Kidney (tissue), 14 donors: ENCODE results near the gene EDAR. TPM values are rescaled to one million over a fixed set of nuclear protein-coding genes. Genes with fewer than 3 reads are reported as not detected.

Experiments
- DNase-seq, 5 donors: peaks; one replicate each; pipeline ENCODE4 v3.0.0-alpha.2; 2013 to 2020
- FAIRE-seq: peaks from 2 replicates; lab custom pipeline; 2012; peaks lifted over from hg19 to GRCh38; lab: Jason Lieb, UNC
- H3K27ac ChIP-seq, 2 donors: one replicate each; pipeline ENCODE4 v1.7.0; 2013; ENCODE audit warnings: low read depth in 2 of 2, low read length in 2 of 2, inconsistent platforms in 1 of 2
- H3K27me3 ChIP-seq: one replicate; pipeline ENCODE4 v1.7.1; 2013; ENCODE audit warnings: low read length, inconsistent platforms; ENCODE audit not compliant: control insufficient read depth, insufficient read depth
- H3K36me3 ChIP-seq, 3 donors: one replicate each; pipeline versions ENCODE4 v1.7.0 to v1.7.1; 2013; ENCODE audit warnings: low read length in 3 of 3, control low read depth in 1 of 3, inconsistent platforms in 1 of 3; ENCODE audit not compliant: insufficient read depth in 3 of 3, control insufficient read depth in 2 of 3
- H3K4me1 ChIP-seq, 3 donors: one replicate each; pipeline versions ENCODE4 v1.7.0 to v1.7.1; 2013; ENCODE audit warnings: low read length in 3 of 3, inconsistent platforms in 1 of 3, low read depth in 1 of 3; ENCODE audit not compliant: control insufficient read depth in 2 of 3, insufficient read depth in 2 of 3
- H3K4me3 ChIP-seq, 3 donors: one replicate each; pipeline versions ENCODE4 v1.7.0 to v1.8.1; 2013; ENCODE audit warnings: low read length in 3 of 3, control low read depth in 1 of 3, inconsistent platforms in 1 of 3
- H3K9ac ChIP-seq, 3 donors: one replicate each; pipeline versions ENCODE4 v1.7.0 to v1.7.1; 2013; ENCODE audit warnings: low read length in 3 of 3, control low read depth in 1 of 3, inconsistent platforms in 1 of 3
- H3K9me3 ChIP-seq, 3 donors: one replicate each; pipeline versions ENCODE4 v1.7.0 to v1.7.1; 2013; ENCODE audit warnings: low read length in 3 of 3, control low read depth in 1 of 3, inconsistent platforms in 1 of 3; ENCODE audit not compliant: control insufficient read depth in 2 of 3, insufficient read depth in 1 of 3
- intact Hi-C: fragments of 100-400 bp; cut with DNase I; formaldehyde crosslinking; loops from one replicate; pipeline ENCODE4 v1.11.1; 2022
- polyA plus RNA-seq: library from polyadenylated mRNA; stranded (reverse); fragments of 350-450 nt; fragmentation: Illumina TruSeq; extraction: RNeasy Lipid Tissue Mini Kit (QIAGEN cat#74804); gene quantifications from one replicate; pipeline ENCODE4 v1.2.3, GENCODE V29; 2014; ENCODE audit warnings: low read depth, low replicate concordance; ENCODE audit not compliant: insufficient read depth
- total RNA-seq: library from RNA; stranded (reverse); fragmentation: NEBNext Ultra II Directional; extraction: Animal tissue kit (Norgen Biotek cat#: 25700); gene quantifications from one replicate; pipeline ENCODE4 v1.2.1, GENCODE V29; 2021
- TF ChIP-seq, protein P1 (sequence below): IDR thresholded peaks from 3 replicates; pipeline ENCODE4 v1.5.1; 2012; ENCODE audit warnings: mild to moderate bottlenecking, moderate library complexity, borderline replicate concordance; ENCODE audit not compliant: insufficient read depth; ENCODE audit errors: extremely low read depth
- donor health status: control.
- donor health status: control.
- donor health status: control.
- donor health status: control.
- donor health status: control.
- donor health status: DM: yes; HTN: yes; CAD: no.
- donor health status: Normal renal cell carcinoma (clear cell type).

EDAR gene
- total and polyA plus RNA-seq, 2 donors from 2014 or later, result 0.17 to 3.1 TPM

GRCh38 chr2:108941767-108942166, 47.3 kb downstream of the EDAR start:
- no peak for FAIRE-seq
- no peaks in the 10 kb centered on the region for H3K27me3 ChIP-seq
- H3K36me3 ChIP-seq, result no peaks in the 10 kb centered on the region
- TF ChIP-seq, protein P1, sequence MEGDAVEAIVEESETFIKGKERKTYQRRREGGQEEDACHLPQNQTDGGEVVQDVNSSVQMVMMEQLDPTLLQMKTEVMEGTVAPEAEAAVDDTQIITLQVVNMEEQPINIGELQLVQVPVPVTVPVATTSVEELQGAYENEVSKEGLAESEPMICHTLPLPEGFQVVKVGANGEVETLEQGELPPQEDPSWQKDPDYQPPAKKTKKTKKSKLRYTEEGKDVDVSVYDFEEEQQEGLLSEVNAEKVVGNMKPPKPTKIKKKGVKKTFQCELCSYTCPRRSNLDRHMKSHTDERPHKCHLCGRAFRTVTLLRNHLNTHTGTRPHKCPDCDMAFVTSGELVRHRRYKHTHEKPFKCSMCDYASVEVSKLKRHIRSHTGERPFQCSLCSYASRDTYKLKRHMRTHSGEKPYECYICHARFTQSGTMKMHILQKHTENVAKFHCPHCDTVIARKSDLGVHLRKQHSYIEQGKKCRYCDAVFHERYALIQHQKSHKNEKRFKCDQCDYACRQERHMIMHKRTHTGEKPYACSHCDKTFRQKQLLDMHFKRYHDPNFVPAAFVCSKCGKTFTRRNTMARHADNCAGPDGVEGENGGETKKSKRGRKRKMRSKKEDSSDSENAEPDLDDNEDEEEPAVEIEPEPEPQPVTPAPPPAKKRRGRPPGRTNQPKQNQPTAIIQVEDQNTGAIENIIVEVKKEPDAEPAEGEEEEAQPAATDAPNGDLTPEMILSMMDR, result no peak
- no peaks in the 10 kb centered on the region for H3K9me3 ChIP-seq
- DNase-seq, result peak in 1 of 5 donors; percentile 36
- H3K4me1 ChIP-seq, result peaks cover 0 to 5% (median 2%) of the 10 kb centered on the region in 3 donors
- intact Hi-C loops, result no loop called here
- no peak overlapping the region for H3K4me3 ChIP-seq
- no peak overlapping the region for H3K27ac ChIP-seq
- no peak overlapping the region for H3K9ac ChIP-seq

DNA sequence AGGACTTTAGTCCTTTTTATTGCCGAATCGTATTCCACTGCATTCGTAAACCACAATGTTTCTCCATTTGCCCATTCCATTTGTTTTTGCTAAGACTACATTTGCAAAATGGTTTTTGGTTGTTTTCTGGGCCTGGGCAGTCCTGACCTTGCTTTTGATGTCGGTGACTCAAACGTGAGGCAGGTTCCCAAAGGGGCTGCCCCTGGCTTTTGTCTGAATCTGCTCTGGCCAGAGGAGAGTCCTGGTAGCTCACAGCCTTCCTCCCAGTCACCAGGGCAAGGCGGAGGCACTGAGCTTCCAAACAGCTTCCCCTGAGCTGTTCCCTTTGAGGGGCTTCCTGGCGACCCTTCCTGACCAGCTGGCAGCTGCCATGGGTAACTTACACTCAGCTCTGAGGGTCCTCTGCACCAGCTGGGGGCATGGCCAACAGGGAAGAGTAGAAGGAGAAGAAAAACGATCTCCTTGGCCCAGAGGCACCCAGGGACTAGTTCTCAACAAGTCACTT, 47.8 kb downstream of the EDAR start:
- H3K36me3 ChIP-seq, result no peaks in the 10 kb centered on the region
- TF ChIP-seq, protein P1, result no peak
- H3K9ac ChIP-seq, result no peak overlapping the region
- DNase-seq, result peak in 1 of 5 donors; percentile 41
- no peak overlapping the region for H3K27ac ChIP-seq
- intact Hi-C loops, result no loop called here
- H3K4me3 ChIP-seq, result no peak overlapping the region
- no peak for FAIRE-seq
- no peaks in the 10 kb centered on the region for H3K9me3 ChIP-seq
- H3K27me3 ChIP-seq, result no peaks in the 10 kb centered on the region
- peaks cover 0 to 5% (median 2%) of the 10 kb centered on the region in 3 donors for H3K4me1 ChIP-seq

GRCh38 chr2:108940156-108940555, 48.9 kb downstream of the EDAR start:
- TF ChIP-seq, protein P1, result no peak
- no peak for FAIRE-seq
- Histone ChIP-seq H3K9ac (no peak overlapping the region), H3K27me3 (no peaks in the 10 kb centered on the region), H3K4me3 (no peak overlapping the region), H3K4me1 (peaks cover 2 to 5% (median 3%) of the 10 kb centered on the region in 3 donors), H3K9me3 (no peaks in the 10 kb centered on the region), H3K27ac (no peak overlapping the region), H3K36me3 (no peaks in the 10 kb centered on the region)
- intact Hi-C loops, result no loop called here
- peak in 1 of 5 donors; percentile 62 for DNase-seq
